DMS 273 treated with DMSO at 0.1 percent for 48 hours (cell line): Measurements from ENCODE around the gene CST7.
"Not testable (repeated sequence)": the region's sequence is repeated elsewhere in the genome, so short reads cannot be mapped to it uniquely, and the experiment has no call there.

Experiments
- DNase-seq: peaks from one replicate; lab custom pipeline; 2025; lab: John Stamatoyannopoulos, UW

CST7 gene

GRCh38 chr20:24986436-24987015 is 37.5 kb downstream of the CST7 start:
- no peak for DNase-seq

DNA sequence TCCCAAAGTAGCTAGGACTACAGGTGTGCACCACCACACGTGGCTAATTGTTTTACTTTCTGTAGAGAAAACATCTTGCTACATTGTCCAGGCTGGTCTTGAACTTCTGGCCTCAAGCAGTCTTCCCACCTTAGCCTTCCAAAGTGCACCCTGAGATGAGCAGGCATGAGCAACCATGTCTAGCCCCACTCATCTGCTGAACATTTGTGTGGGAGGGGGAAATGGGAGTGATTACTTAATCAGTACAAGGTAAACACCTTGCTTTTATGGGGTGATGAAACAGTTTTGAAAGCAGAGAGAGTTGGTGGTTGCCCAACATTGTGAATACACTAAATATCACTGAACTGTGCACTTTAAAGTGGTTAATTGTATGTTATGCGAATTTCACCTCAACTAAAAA is 38.2 kb downstream of the CST7 start:
- DNase-seq: no peak

DNA sequence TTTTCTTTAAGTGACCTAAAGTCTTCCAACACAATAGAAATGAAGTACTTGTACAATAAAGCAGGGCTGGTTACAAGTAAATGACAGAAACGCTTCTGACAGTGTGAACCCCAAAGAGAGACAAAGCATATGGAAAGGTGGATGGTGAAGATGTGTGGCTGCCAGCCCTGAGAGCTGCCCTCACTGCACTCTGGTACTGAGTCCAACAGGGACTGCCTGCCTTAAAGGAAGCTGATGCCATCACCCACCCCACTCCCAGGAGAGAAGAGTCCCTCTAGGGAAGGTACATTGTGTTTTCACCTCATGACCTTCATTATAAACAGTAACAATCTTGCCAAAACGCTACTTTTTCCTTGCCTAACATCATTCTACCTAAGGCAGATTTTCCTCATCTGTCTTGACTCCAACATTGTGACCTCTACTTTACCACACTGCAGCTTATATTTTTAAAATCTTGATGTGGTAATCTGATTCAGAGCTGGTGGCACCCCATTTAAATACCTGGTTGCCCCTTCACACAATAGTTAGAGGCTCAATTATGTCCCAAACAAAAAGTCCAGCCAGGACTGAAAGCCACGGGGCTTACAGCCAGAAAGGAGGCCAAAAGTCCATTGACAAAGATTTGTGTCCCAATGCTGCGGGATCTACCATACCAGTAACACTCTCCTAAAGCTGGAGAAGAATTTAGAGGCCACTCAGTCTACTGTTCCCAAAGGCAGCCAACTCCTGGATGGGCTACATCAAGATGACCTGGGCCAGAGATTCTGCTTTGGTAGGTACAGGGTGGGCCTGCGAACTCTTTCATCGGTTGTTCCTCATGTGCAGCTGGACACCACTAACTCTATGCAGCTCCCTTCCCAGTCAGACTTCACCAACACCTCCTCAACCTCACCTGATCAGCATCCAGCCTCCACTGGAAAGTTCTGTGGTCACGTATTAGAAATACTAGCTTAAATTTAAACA is 39.1 kb downstream of the CST7 start:
- DNase-seq: no peak

GRCh38 chr20:24989162-24989561 is 40.1 kb downstream of the CST7 start:
- DNase-seq: no peak

DNA sequence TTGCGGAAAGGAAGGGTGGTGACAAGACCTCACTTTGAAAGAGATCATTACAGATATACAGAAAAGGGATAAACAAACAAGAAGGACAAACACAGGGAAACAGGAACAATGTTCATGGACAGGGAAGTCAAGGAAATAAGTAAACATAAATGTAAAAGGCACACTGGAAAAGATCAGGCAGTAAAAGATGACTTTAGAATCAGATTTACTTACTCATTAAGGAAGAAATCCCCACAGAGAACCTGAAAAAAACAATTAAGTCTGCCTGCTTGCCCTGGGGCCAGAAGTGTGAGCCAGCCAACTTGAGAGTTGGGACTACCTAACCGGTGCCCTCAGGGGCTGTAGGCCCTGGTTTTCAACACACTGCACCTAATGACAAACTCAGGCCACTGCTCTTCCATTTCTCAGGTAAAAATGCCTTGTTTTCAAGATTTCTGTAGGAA is 41.8 kb downstream of the CST7 start:
- DNase-seq: no peak

DNA sequence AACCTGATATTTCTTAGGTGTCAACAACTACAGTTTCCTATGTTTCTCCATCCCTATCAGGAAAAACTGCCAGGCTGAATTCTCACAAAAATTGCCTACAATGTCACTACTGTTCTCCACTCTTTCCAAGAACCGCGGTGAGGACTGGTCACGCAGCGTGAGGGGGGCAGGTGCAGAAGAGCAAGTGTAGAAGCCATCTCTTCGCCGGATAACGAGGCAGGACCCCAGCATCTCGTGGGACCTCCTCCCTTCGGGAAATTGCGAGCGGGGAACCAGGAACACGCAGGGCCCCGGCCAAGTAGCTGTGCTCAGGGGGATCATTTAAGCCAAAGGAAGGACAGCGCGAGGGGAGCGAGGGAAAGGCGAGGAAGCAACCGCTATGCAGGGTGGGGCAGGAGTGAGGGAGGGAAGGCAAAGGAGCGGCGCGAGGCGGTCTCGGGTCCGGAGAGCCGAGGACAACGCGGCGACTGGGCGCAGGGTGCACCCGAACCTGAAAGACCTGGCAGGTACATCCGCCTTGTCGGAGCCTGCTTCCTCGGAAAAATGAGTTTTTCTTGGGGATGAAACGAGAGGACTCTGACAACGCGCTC is 42.9 kb downstream of the CST7 start:
- DNase-seq: no peak

- peak; percentile 75 for DNase-seq
Measured at GRCh38 chr20:24992487-24993205, 43.6 kb downstream of the CST7 start, which contains the start of gene APMAP. TSS of gene APMAP (minus strand) at chr20:24992751. CDS start at chr20:24992688, 63 bp downstream.

DNA sequence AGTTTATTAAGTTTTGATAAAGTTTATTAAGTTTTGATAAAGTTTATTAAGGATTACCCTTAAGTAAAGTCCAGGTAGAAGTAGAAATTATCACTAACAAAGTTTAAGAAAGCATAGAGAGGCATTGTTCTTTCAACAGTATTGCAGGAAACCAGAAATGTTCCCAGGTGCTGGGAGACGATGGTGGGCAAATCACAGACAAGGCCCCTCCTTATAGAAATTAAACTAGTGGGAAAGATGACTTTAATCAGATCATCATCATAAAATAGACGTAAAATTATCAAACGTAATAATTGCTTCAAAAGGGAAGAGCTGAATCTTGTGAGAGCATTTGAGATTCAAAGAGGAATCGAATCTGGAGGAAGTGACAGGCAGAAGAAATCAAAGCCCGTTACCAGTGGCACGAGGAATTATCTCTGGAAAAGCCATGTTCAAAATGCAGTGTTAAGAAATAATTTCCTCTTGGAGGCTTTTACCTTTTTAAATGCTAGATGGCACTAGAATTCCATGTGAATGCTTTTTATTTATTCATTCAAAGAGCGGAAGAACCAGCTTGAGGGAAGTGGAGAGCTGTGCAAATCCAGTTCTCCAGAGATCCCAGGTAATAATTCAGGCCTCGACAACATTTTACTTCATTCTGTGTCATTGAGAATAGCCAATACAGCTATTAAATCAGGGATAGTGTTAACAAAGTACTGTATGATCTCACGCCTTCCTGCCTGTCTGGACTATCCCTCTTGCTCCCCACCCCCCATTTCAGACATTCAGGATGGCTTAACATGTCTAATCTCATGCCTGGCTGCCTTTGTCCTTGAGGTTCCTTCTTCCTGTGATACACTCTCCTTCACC is 44.5 kb downstream of the CST7 start:
- DNase-seq: peak; percentile 15

- no peak for DNase-seq
Measured at GRCh38 chr20:24994186-24994465, 45.1 kb downstream of the CST7 start.

DNA sequence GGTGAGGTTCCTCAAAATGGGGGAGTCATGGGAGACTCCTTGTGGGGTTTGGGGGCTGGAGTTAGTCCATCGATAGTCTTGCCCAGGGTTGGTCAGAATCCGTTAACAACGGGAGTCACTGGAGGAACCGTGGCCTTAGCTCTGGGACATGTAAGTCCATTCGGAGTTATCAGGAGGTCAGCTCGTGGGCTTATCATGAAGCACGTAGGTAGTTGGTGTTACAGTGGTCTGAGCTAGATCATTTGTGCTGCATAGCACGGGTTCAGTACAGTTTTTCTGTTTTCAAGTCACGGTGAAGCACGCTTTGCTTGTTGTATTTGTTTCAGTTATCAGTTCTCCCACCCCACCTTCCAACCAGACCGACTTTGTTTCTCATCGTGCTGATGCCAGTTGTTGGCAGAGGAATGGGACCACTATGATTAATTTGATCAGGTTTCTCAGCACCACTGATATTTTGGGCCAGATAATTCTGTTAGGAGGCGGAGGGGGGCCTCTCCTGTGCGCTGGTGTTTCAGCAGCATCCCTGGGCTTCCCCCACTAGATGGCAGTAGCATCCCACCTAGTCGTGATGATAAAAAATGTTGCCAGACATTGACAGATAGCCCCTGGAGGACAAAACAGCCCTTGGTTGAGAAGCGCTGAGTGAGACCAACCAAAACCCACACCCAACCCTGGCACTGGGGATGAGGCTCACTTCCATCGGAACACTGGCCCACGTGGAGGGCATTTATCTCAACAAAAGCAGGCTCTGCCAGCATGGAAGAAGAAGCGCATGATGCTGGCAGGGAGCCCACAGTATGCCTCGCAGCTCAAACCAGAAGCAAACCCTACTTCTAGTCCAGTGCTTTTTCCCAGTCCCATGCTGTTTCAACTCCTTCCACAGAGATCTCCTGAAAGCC is 45.6 kb downstream of the CST7 start:
- DNase-seq: peak; percentile 35

GRCh38 chr20:24995741-24996448 is 46.8 kb downstream of the CST7 start:
- no peak for DNase-seq

GRCh38 chr20:24996449-24997377 is 47.6 kb downstream of the CST7 start:
- DNase-seq: no peak

DNA sequence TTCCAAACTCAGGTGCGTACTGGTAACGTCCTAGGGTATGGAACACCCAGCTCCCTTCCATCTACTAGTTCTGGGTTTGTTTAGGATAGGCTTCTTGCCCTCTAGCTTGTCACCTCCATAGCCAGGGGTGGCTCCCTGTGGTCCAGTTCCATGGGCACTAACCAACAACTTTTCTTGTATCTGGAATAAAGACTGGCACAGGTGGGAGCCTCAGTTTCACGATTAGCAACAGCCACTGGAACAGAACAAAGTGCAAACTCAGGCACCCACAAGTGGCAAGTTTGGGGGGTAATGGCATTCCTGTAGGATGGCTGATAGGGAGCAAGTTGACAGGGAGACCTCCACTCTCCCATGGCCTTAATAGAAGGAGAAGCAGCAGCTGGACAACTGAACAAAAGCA is 49.1 kb downstream of the CST7 start:
- DNase-seq: no peak

- DNase-seq: no peak
Measured at GRCh38 chr20:24998631-24999445, 49.8 kb downstream of the CST7 start.

DNA sequence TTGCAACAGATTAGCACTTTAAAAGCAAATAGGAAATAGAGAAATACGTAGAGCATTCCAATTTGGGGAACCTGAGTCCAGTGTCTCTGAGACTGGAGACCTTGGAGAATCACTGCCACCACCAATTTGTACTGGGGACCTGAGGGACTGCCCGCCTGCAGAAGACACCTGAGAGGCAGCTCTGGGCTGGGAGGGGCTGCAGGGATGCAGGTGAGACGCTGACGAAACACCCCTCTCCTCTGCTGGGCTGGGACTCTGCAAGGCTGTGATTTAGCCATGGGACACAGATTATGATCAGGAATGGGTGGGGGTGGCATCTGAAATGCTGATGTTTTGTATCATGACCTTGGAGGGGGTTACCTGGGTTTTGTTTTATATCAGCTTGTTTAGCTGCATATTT is 50.5 kb downstream of the CST7 start:
- DNase-seq: no peak

DNA sequence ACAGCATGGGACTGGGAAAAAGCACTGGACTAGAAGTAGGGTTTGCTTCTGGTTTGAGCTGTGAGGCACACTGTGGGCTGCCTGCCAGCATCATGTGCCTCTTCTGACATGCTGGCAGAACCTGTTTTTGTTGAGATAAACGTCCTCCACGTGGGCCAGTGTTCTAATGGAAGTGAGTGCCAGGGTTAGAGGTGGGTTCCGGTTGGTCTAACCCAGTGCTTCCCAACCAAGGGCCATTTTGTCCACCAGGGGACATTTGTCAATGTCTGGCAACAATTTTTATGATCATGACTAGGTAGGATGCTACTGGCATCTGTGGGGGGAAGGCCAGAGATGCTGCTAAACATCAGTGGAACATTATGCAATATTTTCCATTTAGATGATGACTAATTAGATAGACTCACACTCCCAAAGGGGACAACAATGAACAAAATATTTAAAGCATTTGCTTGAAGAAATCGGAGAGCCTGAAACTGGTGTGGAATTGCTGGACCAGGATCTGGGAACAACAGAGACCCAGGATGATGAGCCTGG is 51.3 kb downstream of the CST7 start:
- DNase-seq: no peak

DNA sequence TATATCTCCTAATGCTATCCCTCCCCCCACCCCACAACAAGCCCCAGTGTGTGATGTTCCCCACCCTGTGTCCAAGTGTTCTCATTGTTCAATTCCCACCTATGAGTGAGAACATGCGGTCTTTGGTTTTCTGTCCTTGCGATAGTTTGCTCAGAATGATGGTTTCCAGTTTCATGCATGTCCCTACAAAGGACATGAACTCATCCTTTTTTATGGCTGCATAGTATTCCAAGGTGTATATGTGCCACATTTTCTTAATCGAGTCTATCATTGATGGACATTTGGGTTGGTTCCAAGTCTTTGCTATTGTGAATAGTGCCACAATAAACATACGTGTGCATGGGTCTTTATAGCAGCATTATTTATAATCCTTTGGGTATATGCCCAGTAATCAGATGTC is 52.3 kb downstream of the CST7 start:
- DNase-seq: not testable (repeated sequence)

- no peak for DNase-seq
Measured at GRCh38 chr20:25003002-25003401, 53.9 kb downstream of the CST7 start.
